Inferior parietal cortex (tissue), 1 donor: ENCODE results near the gene HMGN1.

ENCODE experiments used
- DNase-seq: peaks from one replicate; pipeline ENCODE4 v3.0.0-alpha.2; 2016; ENCODE audit errors: extremely low spot score

HMGN1 gene

DNA sequence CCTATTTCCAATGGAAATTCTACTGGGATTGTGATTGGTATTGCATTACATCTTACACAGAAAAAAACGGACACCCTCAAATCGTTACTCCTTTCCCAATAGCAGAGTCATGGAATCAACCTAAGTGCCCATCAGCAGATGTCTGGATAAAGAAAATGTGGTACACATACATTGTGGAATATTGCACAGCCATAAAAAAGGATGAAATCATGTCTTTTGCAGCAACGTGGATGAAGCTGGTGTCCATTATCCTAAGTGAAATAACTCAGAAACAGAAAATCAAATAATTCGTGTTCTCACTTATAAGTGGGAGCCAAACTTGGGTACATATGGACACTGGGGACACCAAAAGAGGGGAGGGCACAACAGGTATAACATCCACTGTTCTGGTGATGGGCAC, 14.3 kb downstream of the HMGN1 start:
- no peak for DNase-seq

DNA sequence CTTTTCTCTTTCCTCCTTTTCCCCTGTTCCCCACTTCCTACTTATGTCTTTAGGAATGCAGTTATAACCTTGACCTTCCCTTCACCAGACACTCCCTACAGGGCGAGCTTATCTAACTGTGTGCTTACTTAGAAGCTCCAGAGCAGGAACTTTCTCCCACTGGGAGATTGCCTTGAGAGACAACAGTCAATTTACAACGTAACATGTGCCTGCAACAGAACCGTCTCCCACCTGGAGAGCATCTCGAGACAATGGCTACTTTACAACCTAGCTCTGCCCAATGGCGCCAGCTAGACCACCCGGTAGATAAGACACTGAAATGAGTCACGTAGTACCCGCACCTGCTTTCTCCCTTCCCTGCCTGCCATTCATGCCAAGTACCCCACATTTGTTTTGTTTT, 16.7 kb downstream of the HMGN1 start:
- no peak for DNase-seq

DNA sequence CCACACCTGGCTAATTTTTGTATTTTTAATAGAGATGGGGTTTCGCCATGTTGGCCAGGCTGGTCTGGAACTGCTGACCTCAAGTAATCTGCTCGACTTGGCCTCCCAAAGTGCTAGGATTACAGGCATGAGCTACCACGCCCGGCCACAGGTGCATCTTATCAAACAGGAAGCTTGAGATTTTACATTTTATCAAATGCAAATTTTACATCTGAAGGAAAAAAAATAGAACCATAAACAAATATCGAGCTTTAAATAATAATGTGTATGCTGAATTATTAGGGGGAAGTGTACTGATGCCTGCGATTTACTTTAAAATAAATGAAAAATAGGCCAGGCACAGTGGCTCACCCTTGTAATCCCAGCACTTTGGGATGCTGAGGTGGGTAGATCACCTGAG, 18.9 kb downstream of the HMGN1 start:
- DNase-seq = no peak

DNA sequence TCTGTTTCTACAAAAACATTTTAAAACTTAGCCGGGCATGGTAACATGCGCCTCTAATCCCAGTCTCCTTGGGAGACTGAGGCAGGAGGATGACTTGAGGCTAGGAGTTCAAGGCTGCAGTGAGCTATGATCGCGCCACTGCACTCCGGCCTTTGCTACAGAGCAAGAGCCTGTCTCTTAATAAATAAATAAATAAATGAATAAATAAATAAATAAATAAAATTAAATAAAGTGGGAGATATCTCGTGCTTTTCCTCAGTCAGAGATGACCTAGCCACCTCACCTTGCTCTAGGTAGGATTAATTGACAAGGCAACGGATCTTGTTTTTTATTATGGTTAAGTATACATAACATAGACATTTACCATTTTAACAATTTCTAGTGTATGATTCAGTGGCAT, 21.2 kb downstream of the HMGN1 start:
- DNase-seq = no peak

DNA sequence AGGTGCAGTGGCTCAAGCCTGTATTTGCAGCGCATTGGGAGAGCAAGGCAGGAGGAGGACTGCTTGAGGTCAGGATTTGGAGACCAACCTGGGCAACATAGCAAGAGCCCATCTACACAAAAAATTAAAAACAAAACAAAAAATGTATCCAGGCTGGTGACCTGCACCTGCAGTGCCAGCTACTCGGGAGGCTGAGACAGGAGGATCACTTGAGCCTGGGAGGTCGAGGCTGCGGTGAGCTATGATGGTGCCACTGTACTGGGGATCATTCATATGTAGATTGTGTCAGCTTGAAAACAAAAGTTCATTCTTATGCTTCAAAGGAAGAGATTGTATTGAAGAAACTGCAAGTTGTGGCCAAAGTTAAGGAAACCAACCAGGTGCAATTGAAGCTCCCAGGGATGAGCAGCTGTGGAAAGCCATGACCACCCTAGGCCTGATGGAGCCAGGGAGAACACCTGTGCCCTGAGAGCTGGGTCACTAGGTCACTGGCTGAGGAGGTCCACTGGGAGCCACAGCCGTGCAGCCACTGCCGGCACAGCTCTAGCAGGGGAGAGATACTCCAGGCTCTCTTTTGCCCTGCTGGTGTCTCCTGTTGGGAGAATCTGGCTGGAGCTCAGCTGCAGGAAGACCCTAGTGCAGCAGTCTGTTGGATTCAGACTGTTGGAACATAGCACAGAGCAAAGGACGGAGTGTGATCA, 22.1 kb downstream of the HMGN1 start:
- no peak for DNase-seq

DNA sequence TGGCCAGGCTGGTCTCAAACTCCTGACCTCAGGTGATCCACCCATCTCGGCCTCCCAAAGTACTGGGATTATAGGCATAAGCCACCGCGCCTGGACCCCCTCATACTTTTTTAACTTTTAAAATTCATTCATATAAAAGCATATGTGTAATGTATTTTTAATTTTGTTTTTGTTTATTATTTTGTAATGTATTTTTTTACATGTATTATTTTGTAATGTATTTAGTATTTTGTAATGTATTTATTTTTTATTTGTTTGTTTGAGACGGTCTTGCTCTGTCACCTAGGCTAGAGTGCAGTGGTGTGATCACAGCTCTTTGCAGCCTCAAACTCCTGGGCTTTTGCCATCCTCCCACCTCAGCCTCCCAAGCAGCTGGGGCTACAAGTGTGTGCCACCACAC, 23.4 kb downstream of the HMGN1 start:
- DNase-seq = no peak

DNA sequence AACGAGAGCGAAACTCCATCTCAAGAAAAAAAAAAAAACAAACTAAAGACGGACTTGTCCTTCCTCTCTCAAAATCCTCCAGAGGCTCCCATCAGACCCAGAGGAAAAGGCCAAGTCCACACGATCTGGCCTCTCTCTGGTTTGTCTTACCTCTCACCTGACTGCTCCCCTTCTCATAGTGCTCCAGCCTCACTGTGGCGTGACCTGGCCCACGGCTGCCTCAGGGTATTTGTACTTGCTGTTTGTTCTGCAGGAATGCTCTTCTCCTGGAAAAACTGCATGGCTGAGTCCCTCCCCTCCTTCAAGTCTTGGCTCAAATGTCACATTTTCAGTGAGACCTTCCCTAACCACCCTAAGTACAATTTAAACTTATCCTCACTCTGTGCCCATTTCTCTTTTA, 27.5 kb downstream of the HMGN1 start:
- no peak for DNase-seq

DNA sequence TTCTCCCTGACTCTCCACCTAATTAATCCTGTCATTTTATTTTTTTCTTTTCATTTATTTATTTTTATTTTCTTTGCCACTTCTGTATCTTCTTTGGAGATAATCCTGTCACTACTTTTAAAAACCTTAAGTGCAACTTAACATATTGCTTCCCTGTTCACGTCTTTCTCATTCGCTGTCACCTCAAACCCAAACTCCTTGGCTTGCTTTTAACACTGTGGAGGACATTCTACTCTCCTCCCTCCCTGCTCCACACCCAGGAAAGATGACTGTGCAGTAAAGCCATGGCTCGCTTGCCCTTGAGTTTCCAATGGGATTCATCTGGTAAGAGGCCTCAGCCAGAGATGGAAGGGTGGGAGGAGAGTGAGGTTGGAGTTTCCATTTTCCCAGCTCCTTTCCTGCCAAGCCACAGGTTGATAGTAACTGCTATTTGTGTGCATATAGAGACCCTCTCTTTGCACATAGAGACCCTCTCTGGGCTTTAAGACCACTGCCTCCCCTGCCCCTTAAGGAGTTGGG, 29.0 kb downstream of the HMGN1 start:
- no peak for DNase-seq

DNA sequence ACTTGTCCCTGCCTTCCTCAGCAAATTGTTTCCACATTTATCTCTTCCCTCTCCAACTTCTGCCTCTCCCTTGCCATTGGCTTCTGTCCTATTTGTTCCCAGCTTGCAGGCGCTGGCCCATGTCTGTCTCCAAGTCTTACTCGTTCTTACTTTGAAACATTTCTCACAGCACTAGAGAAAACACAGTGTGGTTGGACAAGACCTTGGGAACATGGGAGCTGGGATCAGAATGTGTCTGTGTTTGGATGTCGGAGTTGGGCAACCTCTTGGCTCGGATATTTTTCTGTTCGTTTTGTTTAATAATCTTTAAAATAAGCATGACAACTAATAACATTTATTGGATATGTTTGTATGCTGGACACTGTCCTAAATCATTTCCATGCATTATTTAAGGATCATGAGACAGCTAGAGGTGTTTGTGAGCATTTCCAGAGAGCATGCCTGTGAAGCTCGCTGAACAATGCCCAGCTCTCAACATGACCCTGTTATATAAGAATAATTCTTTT, 29.6 kb downstream of the HMGN1 start:
- DNase-seq = no peak

DNA sequence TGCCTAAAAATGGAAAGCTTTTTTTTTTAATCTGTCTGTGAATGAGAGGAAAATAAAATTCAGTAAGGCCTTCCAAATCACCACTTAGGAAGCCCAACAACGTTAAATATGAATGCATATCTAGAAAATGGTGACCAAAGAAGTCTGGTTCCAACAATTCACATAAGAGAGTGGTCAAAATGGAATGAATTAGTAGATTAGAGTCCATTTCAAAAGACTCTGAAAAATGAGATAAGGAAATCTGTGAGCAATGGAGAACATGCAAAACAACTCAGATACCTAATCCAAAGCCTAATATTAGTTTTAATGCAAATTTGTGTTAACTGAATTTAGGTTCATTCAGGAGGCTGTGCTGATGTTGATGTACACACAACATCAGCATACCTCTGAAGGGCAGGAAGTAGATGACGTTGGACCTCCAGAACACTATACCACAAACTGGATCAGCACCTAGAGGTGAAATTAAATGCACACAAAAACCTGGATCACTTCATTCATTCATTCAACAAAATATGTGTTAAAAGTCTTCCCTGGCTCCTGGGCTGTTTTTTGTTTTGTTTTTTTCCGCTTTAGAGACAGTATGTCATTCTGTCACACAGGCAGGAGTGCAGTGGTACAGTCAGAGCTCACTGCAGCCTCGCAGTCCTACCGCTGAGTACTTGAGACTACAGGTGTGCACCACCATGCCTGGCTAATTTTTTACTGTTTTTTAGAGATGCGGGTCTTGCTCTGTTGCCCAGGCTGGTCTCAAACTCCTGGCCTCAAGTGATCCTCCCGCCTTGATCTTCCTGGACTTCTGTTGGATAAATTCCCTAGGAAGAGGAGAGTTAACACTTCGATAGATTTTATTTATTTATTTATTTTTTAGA, 30.6 kb downstream of the HMGN1 start:
- no peak for DNase-seq

DNA sequence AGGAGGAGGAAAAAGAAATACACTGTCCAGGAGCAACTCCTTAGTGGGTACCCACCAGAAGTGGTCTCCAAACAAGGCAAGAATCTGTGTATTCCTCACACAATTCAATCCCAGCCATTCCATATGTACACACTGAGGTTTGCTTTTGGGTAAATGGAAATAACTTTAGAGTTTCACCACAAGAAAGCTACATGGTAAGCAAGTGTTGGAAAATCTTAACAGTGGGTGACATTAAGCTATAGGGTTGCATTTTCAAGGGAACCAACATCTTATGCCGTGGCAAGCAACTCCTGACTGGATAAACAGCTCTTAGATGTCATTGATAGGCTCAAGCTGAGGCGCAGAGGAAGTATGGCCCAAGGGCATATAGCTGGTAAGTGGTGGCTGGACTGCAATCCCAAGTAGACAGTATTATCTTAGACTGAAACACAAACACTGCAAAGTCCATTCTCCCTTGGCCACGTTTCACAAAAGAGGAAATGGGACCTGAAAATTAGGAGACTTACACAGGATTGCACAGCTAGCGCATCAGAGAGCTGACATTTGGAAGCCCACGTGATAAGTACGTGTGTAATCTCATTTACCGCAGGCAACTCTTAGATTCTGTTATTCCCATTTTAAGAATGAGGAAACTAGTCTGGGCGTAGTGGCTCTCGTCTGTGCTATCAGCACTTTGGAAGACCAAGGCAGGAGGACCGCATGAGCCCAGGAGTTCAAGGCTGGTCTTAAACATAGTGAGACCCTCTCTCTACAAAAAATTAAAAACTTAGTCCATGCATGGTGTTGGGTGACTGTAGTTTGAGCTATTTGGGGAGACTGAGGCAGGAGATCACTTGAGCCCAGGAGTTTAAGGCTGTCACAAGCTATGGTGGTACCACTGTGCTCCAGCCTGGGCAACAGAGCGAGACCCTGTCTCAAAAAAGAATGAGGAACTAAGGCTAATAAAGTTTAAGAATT, 31.5 kb downstream of the HMGN1 start:
- DNase-seq = peak; percentile 47

DNA sequence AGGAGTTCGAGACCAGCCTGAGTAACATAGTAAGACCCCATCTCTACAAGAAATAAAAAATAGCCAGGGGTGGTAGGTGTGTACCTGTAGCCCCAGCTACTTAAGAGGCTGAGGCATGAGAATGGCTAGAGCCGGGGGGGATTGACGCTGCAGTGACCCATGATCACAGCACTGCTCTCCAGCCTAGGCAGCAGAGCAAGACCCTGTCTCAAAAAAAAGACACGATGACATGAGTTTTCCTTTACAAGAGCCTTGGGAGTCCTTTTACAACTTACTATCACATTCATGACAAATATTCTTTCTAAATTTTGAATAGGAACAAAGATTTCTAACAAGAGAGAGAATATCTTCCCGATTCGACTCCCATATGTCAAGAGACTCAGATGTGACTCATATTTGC, 32.2 kb downstream of the HMGN1 start:
- DNase-seq = no peak

DNA sequence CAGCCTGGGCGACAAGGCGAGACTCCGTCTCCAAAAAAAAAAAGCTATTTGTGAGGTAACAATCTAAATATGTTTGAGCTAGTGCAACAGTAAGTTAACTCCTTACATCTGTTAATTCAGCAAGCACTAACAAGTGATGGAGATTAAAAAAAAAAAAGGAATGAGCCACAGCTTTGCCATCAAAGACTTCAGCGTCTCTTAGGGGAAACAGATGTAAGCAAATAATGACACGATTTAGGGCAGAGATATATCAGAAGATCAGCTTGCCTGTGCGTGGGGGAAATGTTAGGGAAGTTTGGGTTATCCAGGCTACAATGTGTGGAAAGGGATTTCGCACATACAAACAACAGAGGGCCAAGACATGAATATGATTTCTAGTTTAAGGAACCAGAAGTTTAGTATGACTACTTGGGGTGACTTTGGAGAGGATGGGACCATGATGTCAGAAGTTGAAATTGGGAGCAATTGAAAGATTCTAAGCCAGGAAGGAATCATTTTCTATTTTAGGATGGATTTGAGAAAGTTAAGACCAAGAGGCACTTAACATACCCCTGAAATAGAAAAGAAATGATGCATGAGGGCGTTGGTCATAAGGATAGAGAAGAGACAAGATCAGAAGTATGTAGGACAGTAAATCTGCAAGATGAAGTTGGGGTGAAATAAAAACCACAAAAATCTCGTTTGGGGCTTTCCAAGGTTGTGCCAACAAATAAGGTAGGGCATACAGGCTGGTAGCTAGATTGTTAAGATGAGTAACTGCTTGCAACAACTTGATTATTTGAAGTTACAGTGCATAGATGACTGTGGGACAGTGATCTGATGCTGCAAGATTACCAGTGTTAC, 33.1 kb downstream of the HMGN1 start:
- DNase-seq = no peak

DNA sequence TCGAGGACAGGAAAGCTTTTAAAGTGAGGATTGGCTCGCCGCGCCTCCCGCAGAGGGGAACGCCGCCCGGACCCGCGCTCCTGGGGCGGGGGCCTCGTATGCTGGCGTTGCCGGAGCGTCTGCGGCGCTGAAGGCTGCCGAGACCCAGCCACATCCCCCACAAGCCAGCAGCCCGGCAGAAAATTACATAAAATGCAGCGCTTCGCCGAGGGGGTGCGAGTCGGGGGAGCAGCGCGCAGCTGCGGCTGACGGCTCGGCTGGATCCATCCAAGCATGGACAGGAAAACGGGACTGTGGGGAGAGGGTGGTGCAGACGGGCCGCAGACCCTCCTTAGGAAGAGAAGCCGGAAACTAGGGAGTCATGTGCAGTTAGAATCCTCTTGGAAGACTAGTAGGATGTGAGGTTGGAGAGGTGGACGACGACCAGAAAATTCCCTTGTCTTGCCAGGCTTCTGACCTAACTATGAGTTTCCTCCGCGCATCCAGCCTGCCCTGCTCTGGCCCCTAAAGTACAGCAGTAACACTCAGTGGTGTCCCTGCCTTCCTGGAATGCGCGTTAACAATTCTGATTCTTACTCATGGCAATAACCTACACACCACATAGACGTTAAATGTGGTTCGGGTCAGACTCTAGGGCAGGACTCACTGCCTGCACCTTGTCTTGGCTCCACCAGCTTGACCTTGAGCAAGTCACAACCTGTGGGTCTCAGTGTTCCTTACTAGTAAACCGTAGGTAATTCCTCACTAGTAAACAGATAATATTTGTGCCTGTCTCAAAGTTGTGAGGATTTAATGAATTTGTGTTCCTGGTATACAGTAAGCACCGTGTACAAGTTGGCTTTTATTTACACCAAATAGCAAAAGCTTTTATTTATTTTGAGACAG, 34.5 kb downstream of the HMGN1 start:
- peak; percentile 62 for DNase-seq

DNA sequence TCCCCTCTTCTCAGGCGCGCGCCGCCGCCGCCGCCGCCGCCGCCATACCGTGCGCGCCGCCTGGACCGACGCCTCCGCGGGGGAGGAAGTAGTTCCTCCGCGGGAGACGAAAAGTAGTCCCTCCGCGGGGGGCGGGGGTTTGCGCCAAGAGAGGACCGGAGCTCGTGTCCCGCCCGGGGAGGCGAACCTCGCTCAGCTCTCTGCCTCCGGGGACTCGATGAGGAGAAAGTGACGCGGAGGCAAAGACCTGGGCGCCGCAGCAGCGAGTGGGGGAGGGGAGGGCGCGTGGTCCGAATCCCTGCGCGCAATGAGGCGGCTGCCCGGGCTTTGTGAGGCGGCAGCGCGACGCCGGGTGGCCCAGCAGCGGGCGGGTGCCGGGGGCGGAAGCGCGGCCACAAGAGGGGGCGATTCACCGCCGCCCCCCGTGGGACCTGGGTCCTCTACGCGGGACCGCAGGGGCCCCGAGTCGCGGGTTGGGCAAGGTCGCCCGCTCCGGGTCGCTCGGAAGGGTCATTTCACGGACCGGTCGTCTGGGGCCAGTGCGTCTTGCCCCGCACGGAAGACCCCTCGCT, 35.2 kb downstream of the HMGN1 start, which contains the start of gene BRWD1:
Gene BRWD1 (minus strand): TSS at position 62 of the 572 bp plus-strand sequence. CDS start 141 bp downstream, outside the sequence.
- DNase-seq = peak; percentile 72

DNA sequence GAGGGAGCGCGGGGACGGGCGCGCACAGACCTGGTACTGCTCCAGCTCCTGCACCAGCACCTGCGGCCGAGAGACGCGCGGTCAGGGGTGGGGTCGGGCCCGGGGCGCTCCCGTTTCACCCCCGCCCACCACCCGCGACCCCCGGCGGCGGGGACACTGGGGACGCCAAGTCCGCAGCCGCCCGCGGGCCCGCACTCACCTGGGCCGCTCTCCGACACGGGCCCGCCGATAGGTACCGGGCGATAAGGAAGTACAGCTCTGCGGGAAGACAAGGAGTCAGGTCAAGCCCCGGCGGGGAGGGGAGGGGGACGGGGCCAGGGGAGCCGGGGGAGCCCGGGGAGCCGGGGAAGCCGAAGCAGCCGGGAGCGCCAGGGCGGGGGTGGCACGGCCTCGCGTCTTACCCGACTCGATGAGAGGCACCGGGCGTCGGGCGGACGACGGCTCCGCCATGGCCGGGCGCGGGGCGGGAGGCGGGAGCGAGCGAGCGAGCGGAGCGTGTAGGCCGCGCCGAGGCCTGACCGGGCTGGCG, 35.8 kb downstream of the HMGN1 start:
- DNase-seq = no peak

DNA sequence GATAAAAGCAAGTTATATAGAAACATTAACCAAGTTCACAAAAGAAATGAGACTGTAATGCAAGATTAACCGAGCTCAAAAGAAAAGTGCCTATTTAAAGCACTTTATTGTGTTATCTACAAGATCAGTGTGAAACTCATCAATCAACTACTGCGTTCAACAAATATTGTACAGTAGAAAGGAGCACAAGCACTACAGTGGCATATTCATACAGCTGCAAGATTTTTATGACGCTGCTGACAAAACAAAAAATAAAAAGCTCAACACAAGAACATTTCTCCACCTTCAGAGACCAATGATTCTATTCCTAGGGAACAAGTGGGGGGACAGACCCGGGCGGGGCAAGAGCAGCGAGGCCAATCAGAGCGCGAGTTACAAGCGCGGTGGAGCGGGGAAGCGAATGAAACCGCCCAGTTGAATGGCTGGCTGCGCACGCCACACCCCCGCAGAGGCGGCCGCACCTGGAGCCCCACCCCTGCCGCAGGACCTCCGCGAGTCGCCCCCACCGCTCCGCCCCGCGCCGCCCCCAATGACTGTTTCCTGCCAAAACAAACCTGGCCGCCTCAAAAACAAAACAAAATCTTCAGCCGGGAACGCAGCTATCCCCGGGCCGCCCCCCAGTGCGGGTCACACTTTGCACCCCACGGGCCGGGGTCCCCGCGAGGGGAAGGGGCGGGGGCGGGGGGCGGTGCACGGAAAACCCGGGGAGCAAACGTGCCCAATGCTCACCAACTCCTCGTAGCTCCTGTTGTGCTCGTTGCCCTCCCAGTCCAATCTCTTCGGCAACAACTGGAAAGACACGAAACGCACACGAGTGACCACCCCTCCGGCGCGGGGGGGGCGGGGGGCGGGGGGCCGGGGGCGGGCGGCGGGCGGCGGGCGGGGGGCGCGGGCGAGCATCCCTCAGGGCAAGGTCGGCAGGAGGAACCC, 36.5 kb downstream of the HMGN1 start:
- DNase-seq = peak; percentile 95

DNA sequence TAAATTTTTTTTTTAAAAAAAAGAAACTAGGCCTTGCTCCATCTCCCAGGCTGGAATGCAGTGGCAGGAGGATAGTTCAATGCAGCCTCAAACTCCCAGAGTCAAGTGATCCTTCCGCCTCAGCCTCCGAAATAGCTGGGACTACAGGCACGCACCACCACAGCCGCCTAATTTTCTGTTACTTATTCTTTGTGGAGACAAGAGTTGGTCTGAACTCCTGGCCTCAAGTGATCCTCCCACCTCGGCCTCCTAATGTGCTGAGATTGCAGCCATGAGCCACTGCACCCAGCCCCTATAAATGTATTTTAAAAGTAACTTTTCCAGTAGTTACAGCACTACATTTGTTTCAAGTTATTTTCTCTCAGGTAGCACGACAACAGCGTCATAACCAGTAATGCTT, 37.7 kb downstream of the HMGN1 start:
- no peak for DNase-seq
